ENCODE data around the gene HS6ST1.

DNA sequence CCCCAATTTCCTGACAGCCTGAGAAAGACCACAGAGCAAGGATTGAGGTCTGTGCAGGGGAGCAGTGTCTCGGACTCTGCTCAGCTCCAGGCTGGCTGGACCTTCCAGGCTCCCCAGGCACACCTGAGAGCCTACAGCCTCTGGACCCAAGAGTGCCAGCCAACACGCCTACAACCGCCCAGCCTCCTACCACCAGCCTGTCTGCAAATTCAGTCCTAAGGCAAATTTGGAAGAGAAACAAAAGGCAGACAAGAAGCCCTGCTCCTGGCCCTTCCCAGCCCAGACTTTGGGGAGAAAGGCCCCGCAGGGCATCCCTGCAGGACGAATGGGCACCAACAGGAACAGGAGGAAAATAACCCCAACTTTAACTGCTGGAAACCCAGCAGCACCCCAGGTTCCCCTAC is 1.9 kb downstream of the HS6ST1 start:
- TF ChIP-seq, protein P1, sequence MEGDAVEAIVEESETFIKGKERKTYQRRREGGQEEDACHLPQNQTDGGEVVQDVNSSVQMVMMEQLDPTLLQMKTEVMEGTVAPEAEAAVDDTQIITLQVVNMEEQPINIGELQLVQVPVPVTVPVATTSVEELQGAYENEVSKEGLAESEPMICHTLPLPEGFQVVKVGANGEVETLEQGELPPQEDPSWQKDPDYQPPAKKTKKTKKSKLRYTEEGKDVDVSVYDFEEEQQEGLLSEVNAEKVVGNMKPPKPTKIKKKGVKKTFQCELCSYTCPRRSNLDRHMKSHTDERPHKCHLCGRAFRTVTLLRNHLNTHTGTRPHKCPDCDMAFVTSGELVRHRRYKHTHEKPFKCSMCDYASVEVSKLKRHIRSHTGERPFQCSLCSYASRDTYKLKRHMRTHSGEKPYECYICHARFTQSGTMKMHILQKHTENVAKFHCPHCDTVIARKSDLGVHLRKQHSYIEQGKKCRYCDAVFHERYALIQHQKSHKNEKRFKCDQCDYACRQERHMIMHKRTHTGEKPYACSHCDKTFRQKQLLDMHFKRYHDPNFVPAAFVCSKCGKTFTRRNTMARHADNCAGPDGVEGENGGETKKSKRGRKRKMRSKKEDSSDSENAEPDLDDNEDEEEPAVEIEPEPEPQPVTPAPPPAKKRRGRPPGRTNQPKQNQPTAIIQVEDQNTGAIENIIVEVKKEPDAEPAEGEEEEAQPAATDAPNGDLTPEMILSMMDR (optimal IDR thresholded peaks at IDR 0.05 in 1 of 3, IDR thresholded peaks at IDR 0.05 in 1 of 3, conservative IDR thresholded peaks at IDR 0.05 in 1 of 3; ENCODE audit: extremely low read depth in 1 of 3, insufficient read depth in 2 of 3, low read length in 3 of 3): no peak
- no peak for TF ChIP-seq EZH2 (IDR thresholded peaks at IDR 0.05; ENCODE audit: low read length)
